Cardiac muscle cell (in vitro differentiated cells and primary cell): ENCODE measurements around the gene THPO. TPM values are rescaled to one million over a fixed set of nuclear protein-coding genes. Genes with fewer than 3 reads are reported as not detected.

Source experiments
- DNase-seq, 2 donors: peaks; one replicate each; pipeline versions ENCODE4 v3.0.0 to v3.0.0-alpha.2; 2010 to 2017; ENCODE audit warnings: low read depth in 1 of 2, low spot score in 1 of 2
- H3K27ac ChIP-seq: fragments of 200-600 bp; sonication (generic); 2 replicates; pipeline ENCODE4 v1.5.1; 2016
- H3K27me3 ChIP-seq: fragments of 200-600 bp; sonication (generic); 2 replicates; pipeline ENCODE4 v1.6.0; 2016; ENCODE audit warnings: control low read depth
- H3K36me3 ChIP-seq: fragments of 200-600 bp; sonication (generic); 2 replicates; pipeline ENCODE4 v1.5.1; 2016; ENCODE audit warnings: control low read depth
- H3K4me1 ChIP-seq: fragments of 200-600 bp; sonication (generic); 2 replicates; pipeline ENCODE4 v1.8.1; 2017; ENCODE audit warnings: low read depth, mild to moderate bottlenecking, mixed run types
- H3K4me3 ChIP-seq: fragments of 200-600 bp; sonication (generic); 2 replicates; pipeline ENCODE4 v1.5.1; 2016; ENCODE audit warnings: mild to moderate bottlenecking
- H3K9me3 ChIP-seq: fragments of 200-600 bp; sonication (generic); 2 replicates; pipeline ENCODE4 v1.5.1; 2017; ENCODE audit warnings: low read depth, mild to moderate bottlenecking, control low read depth
- CTCF ChIP-seq: IDR thresholded peaks from 2 replicates; pipeline ENCODE4 v1.5.1; 2012; ENCODE audit warnings: low read depth, mild to moderate bottlenecking, low read length
- polyA plus RNA-seq: library from polyadenylated mRNA; unstranded; fragments of >200 nt; fragmentation: Nextera tagmentation; extraction: Ambion mirVana; gene quantifications from 2 replicates; pipeline ENCODE4 v1.2.1, GENCODE V29; 2016
- total RNA-seq: library from RNA; depleted of rRNA; stranded (reverse); fragments of >200 nt; gene quantifications from 2 replicates; pipeline ENCODE4 v1.2.3, GENCODE V29; 2016

The THPO gene
- total and polyA plus RNA-seq, 2 experiments from 2014 or later = 3.0 to 3.5 TPM

GRCh38 chr3:184325269-184325668 is 52.7 kb downstream of the THPO start:
- Histone ChIP-seq H3K36me3 (peaks cover 98% of the 10 kb centered on the region), H3K4me1 (no peaks in the 10 kb centered on the region), H3K9me3 (no peaks in the 10 kb centered on the region), H3K4me3 (no peak overlapping the region), H3K27me3 (no peaks in the 10 kb centered on the region), H3K27ac (no peak overlapping the region)
- no peak for TF ChIP-seq CTCF
- DNase-seq = no peak

GRCh38 chr3:184323696-184324095 is 54.3 kb downstream of the THPO start:
- H3K4me1 ChIP-seq = no peaks in the 10 kb centered on the region
- no peaks in the 10 kb centered on the region for H3K9me3 ChIP-seq
- no peak overlapping the region for H3K27ac ChIP-seq
- no peak overlapping the region for H3K4me3 ChIP-seq
- no peak for TF ChIP-seq CTCF
- no peaks in the 10 kb centered on the region for H3K27me3 ChIP-seq
- peaks cover 83% of the 10 kb centered on the region for H3K36me3 ChIP-seq
- no peak for DNase-seq

- Histone ChIP-seq H3K9me3 (no peaks in the 10 kb centered on the region), H3K4me1 (no peaks in the 10 kb centered on the region), H3K4me3 (no peak overlapping the region), H3K27me3 (no peaks in the 10 kb centered on the region), H3K27ac (no peak overlapping the region), H3K36me3 (peaks cover 75% of the 10 kb centered on the region)
- peak in 1 of 2 donors; percentile 44 for DNase-seq
- TF ChIP-seq CTCF = no peak
Measured at GRCh38 chr3:184322731-184323487, 55.1 kb downstream of the THPO start.

Other genes starting within 250 kb of the THPO start
- gene EIF2B5, start 242.8 kb downstream of the THPO start, total RNA-seq = 38.2 and 82.1 TPM in 2 replicates
- gene EIF2B5, start 242.8 kb downstream of the THPO start, polyA plus RNA-seq = 55.7 and 57.5 TPM in 2 replicates
- gene DVL3, start 222.8 kb downstream of the THPO start, total RNA-seq = 96.3 and 135 TPM in 2 replicates
- 150 and 180 TPM in 2 replicates for gene DVL3, start 222.8 kb downstream of the THPO start, polyA plus RNA-seq
- 399 and 408 TPM in 2 replicates for gene AP2M1, start 203.4 kb downstream of the THPO start, total RNA-seq
- 551 and 577 TPM in 2 replicates for gene AP2M1, start 203.4 kb downstream of the THPO start, polyA plus RNA-seq
- gene ABCF3, start 192.0 kb downstream of the THPO start, total RNA-seq = 50.2 and 50.7 TPM in 2 replicates
- 74.4 and 78.5 TPM in 2 replicates for gene ABCF3, start 192.0 kb downstream of the THPO start, polyA plus RNA-seq
- 0.11 TPM in 1 of 2 replicates, not detected in the other for gene VWA5B2, start 148.6 kb downstream of the THPO start, total RNA-seq
- gene VWA5B2, start 148.6 kb downstream of the THPO start, polyA plus RNA-seq = 0.40 TPM in 1 of 2 replicates, not detected in the other
- 40.2 and 48.8 TPM in 2 replicates for gene ALG3, start 129.2 kb downstream of the THPO start, total RNA-seq
- 52.4 and 69.1 TPM in 2 replicates for gene ALG3, start 129.2 kb downstream of the THPO start, polyA plus RNA-seq
- 4.3 and 12.8 TPM in 2 replicates for gene EEF1AKMT4, start 128.5 kb downstream of the THPO start, total RNA-seq
- 5.1 and 10.6 TPM in 2 replicates for gene EEF1AKMT4, start 128.5 kb downstream of the THPO start, polyA plus RNA-seq
- gene CAMK2N2, start 116.7 kb downstream of the THPO start, total RNA-seq = not detected in 2 replicates
- 0.27 TPM in 1 of 2 replicates, not detected in the other for gene CAMK2N2, start 116.7 kb downstream of the THPO start, polyA plus RNA-seq
- not detected in 2 replicates for gene ECE2, start 102.2 kb downstream of the THPO start, total RNA-seq
- not detected in 2 replicates for gene ECE2, start 102.2 kb downstream of the THPO start, polyA plus RNA-seq
- gene PSMD2, start 79.0 kb downstream of the THPO start, total RNA-seq = 314 and 456 TPM in 2 replicates
- 390 and 464 TPM in 2 replicates for gene PSMD2, start 79.0 kb downstream of the THPO start, polyA plus RNA-seq
- 269 and 275 TPM in 2 replicates for gene EIF4G1, start 63.6 kb downstream of the THPO start, total RNA-seq
- 166 and 184 TPM in 2 replicates for gene EIF4G1, start 63.6 kb downstream of the THPO start, polyA plus RNA-seq
- 22.1 and 34.3 TPM in 2 replicates for gene FAM131A, start 40.6 kb downstream of the THPO start, total RNA-seq
- gene FAM131A, start 40.6 kb downstream of the THPO start, polyA plus RNA-seq = 9.6 and 16.0 TPM in 2 replicates
- 13.1 and 18.4 TPM in 2 replicates for gene CLCN2, start 16.6 kb downstream of the THPO start, total RNA-seq
- gene CLCN2, start 16.6 kb downstream of the THPO start, polyA plus RNA-seq = 10.3 and 12.3 TPM in 2 replicates
- 112 and 122 TPM in 2 replicates for gene POLR2H, start 16.5 kb downstream of the THPO start, total RNA-seq
- gene POLR2H, start 16.5 kb downstream of the THPO start, polyA plus RNA-seq = 96.2 and 107 TPM in 2 replicates
- 16.0 and 33.0 TPM in 2 replicates for gene CHRD, start 1.8 kb upstream of the THPO start, total RNA-seq
- 10.8 and 20.4 TPM in 2 replicates for gene CHRD, start 1.8 kb upstream of the THPO start, polyA plus RNA-seq
- gene EPHB3, start 183.6 kb upstream of the THPO start, total RNA-seq = 132 and 170 TPM in 2 replicates
- 142 and 206 TPM in 2 replicates for gene EPHB3, start 183.6 kb upstream of the THPO start, polyA plus RNA-seq